ENCODE results near the gene SQSTM1.

DNA sequence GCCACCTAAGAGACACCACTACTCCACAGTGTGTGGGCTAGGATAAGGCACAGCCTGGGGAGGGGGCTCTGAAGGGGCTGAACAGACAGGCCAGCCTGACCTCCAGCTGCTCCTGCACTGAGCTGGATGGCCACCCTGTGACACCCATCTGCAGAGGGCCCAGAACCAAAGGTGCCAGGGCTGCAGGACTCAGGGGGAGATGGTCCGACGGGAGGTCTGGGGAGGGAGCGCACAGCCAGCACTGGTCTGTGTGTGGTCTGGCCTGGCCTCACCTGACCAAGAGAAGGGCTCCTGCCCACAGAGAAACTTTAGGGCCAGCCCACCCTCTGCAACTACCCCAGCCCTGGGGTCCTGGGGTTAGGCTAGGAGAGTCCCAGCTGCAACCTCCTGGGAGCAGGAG lies 26.1 kb upstream of the SQSTM1 start:
- no peak for TF ChIP-seq EZH2 (IDR thresholded peaks at IDR 0.05; ENCODE audit: insufficient read depth, poor library complexity, severe bottlenecking)
- TF ChIP-seq EZH2phosphoT487 (IDR thresholded peaks at IDR 0.05; ENCODE audit: insufficient read depth, low read depth): no peak

All from GM23248 (cell line).